EH (cell line): ENCODE measurements around the gene CDHR3.
"Not testable (repeated sequence)": the region's sequence is repeated elsewhere in the genome, so short reads cannot be mapped to it uniquely, and the experiment has no call there.

Experiments used
- DNase-seq: peaks from one replicate; pipeline ENCODE4 v3.0.0-alpha.2; 2015; ENCODE audit warnings: low read depth

Gene CDHR3, protein sequence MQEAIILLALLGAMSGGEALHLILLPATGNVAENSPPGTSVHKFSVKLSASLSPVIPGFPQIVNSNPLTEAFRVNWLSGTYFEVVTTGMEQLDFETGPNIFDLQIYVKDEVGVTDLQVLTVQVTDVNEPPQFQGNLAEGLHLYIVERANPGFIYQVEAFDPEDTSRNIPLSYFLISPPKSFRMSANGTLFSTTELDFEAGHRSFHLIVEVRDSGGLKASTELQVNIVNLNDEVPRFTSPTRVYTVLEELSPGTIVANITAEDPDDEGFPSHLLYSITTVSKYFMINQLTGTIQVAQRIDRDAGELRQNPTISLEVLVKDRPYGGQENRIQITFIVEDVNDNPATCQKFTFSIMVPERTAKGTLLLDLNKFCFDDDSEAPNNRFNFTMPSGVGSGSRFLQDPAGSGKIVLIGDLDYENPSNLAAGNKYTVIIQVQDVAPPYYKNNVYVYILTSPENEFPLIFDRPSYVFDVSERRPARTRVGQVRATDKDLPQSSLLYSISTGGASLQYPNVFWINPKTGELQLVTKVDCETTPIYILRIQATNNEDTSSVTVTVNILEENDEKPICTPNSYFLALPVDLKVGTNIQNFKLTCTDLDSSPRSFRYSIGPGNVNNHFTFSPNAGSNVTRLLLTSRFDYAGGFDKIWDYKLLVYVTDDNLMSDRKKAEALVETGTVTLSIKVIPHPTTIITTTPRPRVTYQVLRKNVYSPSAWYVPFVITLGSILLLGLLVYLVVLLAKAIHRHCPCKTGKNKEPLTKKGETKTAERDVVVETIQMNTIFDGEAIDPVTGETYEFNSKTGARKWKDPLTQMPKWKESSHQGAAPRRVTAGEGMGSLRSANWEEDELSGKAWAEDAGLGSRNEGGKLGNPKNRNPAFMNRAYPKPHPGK

DNA sequence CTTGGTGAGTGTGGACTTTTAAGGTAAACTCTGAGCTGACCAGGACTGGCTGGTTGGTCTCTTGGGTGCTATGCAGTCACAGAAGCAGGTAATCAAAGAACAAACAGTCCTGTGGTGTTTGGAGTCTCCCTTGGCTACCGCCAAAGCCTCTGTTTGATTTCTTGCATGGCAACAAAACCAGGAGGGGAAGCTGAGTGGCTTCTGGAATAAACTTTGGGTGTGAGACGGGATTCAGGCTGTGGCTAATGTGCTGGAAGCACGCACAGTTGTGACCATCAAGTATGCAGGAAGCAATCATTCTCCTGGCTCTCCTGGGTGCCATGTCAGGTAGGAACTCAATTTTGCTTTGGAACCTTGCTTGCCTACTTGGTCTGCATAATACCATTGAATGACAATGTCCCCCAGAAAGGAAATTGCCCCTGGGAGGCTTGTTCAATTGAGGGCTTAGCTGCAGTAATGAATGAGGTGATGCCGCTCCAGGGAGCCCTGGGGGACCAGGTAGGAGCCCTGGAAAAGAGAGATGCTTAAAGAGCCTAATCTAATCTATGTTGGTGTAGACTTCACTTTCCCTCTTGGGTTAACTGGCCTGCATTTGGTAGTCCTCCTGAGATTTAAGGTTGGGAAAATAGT lies at the start of gene CDHR3:
Gene CDHR3, plus strand, starts transcription at position 227 of the 630 bp plus-strand sequence. Its CDS starts 55 bp downstream, at position 282.
- no peak for DNase-seq

DNA sequence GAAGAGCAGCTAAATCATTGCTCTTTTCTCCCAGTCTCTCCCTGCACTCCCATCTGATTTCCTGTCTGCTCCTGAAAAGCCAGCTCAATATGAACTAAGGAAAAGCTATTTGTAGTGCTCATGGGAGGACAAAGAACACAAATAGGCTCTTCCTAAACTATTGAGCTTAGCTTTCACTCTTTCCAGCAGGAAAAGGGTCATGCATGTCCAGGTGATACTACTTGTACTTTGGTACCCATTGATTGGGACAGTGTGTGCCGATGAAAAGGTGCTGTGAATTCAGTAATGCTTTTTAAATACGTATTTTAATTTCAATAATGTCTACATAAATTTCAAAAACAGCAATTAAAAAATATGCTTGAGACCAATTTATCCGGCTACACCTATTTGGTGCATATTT lies 49.1 kb upstream of the CDHR3 start:
- no peak for DNase-seq

DNA sequence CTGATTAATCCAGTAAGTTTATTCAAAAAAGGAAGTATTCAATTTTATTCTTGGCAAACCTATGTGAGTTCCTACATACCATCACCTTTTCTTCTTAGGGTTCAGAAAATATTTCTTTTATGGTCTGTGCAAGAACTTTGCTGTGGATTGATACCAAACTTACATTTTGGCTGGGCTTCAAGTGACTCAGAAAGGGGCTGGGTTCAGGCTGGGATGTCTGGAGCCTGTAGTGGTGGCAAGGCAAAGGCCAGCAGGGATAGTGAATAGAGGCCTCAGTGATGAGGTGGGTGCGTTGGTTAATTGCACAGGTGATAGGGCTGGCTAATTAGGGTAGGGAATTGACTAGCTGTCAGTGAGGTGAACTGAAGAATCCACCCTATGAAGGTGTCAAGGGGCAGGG lies 46.5 kb upstream of the CDHR3 start:
- peak; percentile 73 for DNase-seq

DNA sequence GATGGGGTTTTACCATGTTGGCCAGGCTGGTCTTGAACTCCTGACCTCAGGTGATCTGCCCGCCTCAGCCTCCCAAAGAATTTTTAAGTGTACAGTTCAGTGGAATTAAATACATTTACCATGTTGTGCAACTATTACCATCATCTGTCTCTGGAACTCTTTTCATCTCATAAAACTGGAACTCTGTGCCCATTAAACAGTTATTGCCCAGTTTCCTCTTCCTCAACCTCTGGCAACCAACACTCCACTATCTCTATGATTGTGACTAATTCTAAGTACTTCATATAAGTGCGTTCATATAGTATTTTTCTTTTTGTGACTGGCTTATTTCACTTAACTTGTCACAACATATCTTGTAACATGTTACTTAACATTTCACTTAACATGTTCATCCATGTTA lies 45.4 kb upstream of the CDHR3 start:
- DNase-seq, result no peak

DNA sequence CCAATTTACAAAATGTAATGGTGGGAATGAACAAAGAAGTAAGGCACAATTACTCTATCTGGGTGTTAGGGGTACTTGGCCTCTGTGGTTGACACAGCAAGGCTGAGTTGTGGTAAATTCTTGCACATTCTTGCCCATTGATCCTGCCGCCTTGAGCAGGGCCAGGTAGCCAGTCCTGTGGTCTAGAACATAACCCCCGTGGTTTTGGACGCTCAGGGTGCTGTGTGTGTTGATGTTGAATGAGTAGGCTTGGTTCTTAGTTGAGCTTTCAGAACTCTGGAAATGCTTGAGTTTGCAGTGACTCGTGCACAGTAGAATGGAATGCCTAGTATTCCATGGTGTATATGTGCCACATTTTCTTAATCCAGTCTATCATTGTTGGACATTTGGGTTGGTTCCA lies 42.3 kb upstream of the CDHR3 start:
- peak; percentile 38 for DNase-seq

DNA sequence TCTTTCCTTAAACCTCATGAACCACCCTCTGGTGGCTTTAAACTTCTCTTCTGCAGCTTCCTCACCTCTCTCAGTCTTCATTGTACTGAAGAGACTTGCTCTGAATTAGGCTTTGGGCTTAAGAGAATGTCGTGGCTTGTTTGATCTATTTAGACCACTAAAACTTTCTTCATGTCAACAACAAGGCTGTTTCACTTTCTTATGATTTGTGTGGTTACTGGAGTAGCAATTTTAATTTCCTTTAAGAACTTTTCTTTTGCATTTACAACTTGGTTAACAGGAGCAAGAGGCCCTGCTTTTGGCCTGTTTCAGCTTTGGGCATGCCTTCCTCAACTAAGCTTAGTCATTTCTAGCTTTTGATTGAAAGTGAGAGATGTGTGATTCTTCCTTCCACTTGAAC lies 38.1 kb upstream of the CDHR3 start:
- no peak for DNase-seq

DNA sequence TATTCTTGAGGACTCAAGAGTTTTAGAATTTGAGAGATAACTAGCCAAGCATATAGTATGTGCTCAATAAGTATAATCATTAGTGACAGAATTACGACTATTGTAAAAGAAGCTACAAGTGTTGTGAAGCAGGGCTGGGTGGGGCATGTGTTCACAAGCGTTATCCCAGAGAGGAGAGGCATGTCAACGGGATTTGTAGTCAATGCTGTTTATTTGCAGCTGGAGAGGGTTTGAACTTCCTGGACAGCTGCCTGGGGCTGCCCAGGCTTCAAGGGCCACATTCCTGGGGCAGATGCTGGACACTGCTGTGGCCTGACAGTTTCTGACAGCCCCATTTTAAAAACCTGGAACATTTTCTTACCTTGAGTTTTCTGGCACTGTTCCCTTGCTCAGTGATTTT lies 36.9 kb upstream of the CDHR3 start:
- peak; percentile 39 for DNase-seq

DNA sequence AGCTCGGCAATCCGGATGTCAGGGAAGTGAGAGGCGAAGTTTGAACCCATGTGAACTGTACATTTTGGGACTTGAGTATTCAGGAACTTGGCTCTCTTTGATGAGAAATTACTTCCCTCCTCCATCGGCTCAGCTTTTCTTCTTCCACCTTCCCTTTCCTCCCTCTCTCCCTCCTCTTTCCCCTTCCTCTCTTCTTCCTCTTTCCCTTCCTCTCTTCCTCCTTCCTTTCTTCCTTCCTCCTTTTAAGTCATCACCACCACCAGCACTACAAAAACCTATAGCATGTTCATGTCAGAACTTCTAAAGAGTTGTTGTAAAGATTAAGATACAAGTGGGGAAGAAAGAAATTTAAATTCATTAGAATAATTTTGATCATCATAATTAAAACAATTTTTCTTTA lies 31.9 kb upstream of the CDHR3 start:
- no peak for DNase-seq

DNA sequence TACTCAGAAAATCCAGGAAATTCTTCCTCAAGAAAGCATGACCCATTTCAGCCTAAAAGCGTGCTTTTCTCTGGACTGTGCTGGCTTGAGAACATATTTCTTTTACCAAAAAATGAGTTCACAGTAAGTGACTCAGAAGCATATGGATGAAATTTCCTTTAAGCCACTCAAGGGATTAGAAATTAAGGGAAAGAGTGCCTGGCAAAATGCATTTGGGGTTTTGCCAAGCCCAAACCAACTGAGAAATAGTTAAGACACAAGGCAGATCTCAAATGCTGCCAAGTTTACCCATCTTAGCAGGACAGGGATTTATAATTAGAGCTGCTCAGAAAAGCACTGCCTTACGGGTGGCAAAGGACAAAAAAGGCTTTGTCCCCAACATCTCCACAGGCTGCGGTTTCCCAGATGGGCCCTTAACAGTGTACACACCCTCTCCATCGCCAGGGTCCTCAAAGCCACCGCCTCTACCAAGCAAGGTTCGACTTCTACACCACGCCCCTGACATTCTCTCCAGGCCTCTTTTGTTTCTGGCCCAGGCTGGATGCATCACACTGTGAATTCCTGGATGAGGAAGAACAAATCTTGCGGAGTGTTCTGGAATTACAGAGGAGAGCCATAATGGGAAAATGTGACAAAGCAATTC lies 30.1 kb upstream of the CDHR3 start:
- peak; percentile 94 for DNase-seq

DNA sequence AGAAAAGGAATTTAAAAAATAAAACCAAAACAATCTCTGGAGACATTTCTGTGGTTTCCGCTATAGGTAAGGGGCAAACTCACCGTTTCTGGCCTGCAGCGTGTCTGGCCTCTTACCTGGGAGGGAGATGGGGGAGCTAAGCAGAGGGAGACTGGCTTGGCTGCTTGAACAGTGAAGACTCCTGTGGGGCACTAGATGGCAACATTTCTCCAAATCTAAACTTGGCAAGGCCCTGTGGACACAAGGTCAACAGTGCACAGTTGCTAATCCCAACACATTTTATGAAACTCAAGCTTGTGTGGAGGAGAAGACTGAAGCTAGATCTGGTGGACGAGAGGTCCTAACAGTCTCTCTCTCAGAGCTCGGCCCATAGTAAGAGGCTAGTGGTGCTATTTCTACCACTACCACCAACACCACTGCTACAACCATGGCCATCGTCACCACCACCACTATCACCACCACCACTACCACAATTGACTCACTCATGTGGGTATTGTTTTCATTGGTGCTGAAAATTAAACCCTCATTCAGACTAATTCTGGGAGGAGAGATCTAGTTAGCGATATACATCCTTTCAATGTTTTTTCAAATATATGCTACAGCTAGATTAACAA lies 28.4 kb upstream of the CDHR3 start:
- peak; percentile 67 for DNase-seq

DNA sequence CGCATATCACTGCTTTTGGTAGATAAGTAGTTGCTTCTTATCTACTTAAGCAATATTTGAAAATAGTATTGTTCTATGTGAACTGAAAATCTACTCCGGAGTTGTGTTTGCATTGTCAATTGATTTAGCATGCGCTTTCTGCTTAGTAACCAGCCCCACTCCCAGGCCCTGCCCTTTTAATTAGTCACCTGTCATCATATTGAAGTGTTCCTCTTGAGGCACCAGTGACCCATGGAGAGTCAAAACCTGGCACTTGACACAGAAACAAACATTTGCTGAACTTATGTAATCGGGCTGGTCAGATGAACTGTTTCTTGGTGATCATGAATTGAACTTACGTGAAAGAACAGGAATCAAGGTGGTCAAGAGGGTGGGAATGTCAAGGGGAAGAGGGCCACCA lies 27.8 kb upstream of the CDHR3 start:
- DNase-seq, result no peak

DNA sequence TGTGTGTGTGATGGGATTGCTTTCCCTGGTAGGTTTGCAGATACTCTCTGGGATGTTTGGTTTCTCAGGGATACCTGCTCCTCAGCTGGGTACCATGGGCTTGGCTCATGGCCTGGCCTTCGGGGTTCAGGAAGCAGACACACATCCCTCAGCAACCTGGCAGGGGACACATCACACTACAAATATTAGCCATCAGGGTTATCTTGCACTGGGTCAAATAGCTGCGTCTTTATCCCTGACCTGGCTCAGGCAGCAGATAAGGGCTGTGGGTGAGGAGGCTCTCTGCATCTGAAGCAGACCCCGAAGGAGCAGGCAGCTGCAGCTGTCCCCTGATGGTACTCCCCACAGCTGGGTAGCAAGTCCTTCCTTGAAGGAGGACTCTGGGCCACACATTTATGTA lies 25.7 kb upstream of the CDHR3 start:
- DNase-seq, result no peak

DNA sequence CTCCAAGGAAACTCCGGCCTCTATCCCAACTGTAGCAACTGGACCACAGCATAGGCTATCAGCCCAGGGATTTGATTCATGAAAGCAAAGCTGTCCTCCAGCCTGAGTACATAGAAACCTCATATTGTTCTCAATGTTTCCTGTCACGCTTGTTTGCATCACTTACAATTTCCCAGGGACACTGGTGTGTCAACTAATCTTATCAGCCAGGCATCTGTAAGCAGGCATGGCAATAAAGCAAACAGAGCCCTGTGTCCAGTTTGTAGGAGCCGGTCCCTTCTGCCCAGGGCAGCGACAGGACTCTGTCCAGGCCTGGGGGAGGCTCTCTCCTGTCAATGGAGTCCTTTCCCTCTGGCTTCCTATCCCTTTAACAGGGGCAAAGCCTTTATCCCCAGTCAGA lies 23.0 kb upstream of the CDHR3 start:
- DNase-seq, result no peak

DNA sequence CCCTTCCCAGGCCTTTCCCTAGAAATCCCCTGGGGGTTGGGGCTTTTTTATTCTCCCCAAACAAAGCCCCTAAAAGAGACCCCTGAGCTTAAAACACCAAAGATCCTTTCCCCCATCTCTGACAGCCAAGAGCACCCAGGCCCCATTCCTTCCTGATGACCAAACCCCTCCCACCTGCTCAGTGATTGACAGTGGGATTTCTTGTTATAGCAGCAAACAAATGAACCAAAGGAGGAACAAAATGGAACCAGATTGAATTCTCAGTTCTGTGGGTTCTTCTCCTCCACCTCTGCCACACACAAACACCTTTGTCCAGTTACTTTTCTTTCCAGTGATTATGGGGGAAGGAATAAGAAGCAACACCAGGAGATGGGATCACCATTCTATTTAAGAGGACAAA lies 21.5 kb upstream of the CDHR3 start:
- DNase-seq, result no peak

DNA sequence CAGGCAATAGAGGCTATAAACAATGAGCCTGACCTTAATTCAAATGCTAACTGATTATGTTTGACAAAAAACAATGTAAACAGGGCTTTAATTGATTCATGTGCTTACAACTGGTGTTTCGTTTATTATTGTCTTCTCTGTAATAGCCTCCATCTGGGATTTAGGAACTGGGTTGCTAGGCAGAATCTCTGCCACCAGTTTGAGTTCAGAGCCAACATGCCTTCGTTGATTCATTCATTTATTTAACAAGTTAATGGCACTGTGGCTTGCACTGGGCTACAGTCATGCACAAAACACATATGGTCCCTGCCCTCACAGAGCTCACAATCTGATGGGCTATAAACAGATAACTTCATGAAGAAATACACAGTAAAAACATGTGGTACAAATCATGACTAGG lies 19.6 kb upstream of the CDHR3 start:
- DNase-seq, result no peak

DNA sequence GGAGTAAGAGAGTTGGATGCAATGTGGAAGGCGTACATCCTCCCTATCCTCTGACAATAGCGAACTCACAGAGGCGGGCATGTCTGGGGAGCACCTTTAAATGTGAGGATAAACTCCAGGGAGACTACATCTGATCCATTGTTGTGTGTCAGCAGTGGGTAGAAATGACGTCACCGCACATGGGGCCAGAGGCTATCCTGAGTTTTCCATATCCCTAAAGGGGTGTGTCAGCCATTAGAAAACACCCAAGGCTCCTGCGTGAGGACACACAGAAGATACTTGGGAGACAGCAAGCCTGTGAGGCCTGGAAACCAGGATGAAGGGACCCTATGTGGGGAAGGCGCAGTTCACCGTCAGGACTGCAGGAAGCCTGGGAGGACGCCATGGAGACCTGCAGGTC lies 17.2 kb upstream of the CDHR3 start:
- DNase-seq, result no peak

DNA sequence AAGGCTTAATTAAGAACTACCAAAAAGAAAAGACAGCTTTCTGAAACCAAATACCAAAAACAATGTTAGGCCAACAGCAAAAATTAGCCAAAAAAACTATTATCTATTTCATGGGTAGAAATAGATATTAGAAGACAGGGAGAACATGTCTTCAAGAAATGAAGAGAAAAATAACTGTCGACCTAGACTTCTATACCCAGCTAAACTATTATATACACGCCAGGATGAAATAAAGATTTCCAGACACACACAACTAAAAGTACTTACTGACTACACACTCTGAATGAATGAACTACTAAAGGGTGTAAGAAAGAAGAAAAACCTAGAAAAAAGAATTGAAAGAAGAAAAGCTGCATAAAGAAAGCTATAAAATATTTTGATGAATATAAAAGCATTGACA lies 11.5 kb upstream of the CDHR3 start:
- no peak for DNase-seq

DNA sequence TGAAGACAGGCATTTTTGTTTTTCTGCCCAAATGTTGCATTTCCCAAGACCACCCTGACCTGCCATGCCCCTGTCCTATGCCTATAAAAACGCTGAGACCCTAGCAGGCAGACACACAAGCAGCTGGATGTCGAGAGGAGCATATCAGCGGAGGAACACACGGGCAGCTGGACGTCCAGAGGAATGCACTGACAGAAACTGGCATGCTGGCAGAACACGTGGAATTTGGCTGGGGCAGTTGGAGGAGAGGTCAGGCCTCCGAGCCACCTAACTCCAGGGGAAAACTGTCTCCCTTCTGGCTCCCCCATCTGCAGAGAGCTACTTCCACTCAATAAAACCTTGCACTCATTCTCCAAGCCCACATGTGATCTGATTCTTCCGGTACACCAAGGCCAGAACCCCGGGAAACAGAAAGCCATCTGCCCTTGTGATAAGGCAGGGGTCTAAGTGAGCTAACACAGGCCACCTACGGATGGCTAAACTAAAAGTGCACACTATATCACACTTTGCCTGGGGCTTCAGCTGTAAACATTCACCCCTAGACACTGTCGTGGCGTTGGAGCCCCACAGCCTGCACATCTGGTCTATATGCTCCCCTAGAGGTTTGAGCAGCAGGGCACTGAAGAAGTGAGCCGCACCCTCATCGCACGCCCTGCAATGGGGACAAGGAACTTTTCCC lies 10.0 kb upstream of the CDHR3 start:
- no peak for DNase-seq

DNA sequence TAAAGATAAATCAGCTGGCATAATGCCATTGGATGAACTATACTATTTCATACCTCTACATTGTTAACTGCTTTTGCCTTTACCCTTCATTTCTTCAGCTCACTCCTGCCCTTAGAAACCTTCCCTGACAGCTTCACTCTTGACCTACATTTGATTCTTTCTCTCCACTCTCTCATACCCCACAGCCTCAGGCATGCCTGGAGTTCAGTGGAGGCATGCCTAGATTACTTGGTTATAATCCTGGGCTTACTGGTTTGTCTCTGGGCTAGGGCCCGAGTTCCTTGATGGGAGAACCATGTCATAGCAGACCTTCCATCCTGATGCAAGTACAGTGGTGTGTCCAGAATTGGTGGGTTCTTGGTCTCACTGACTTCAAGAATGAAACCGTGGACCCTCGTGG lies 8.4 kb upstream of the CDHR3 start:
- no peak for DNase-seq

DNA sequence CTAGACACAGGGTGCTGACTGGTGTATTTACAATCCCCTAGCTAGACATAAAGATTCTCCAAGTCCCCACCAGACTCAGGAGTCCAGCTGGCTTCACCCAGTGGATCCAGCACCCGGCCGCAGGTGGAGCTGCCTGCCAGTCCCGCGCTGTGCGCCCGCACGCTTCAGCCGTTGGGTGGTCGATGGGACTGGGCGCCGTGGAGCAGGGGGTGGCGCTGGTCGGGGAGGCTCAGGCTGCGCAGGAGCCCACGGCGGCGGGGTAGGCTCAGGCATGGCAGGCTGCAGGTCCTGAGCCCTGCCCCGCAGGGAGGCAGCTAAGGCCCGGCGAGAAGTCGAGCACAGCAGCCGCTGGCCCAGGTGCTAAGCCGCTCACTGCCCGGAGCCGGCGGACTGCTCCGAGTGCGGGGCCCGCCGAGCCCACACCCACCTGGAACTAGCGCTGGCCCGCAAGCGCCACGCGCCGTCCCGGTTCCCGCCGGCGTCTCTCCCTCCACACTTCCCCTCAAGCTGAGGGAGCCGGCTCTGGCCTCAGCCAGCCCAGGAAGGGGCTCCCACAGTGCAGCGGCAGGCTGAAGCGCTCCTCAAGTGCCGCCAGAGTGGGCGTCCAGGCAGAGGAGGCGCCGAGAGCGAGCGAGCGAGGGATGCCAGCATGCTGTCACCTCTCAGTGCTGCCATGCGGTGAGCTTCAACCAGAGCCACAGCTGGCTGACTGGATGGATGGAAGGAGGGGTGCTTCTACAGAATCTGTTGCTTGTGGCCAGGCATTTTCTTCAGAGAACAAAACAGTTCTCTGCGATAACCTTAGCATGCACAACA lies 7.2 kb upstream of the CDHR3 start:
- not testable (repeated sequence) for DNase-seq
